Heart left ventricle (tissue), 13 donors: ENCODE results near the gene GART.

Experiments
- CTCF ChIP-seq, 12 donors: fragments of 200-600 bp; sonication (generic) in 4 of 12; IDR thresholded peaks; one replicate each; pipeline versions ENCODE4 v1.5.0 to v1.8.0; 2018 to 2022; ENCODE audit warnings: antibody characterized with exemption in 12 of 12, mild to moderate bottlenecking in 5 of 12
- POLR2A ChIP-seq, 2 donors: fragments of 450-650 bp; IDR thresholded peaks; one replicate each; pipeline ENCODE4 v1.6.1; 2017; ENCODE audit warnings: antibody characterized with exemption in 2 of 2, mild to moderate bottlenecking in 2 of 2, moderate library complexity in 2 of 2
- donor health status: ischemic (EF 13 %, LVEDD 7.1; RV severe dilation, severe dysfunction).
- donor health status: DM: no; HTN: yes; CAD: no.
- donor health status: DM: no; HTN: no; CAD: no.
- donor health status: ischemic (EF 25% LVEDD 6.9; RV normal size, moderate dysfunction).
- donor health status: ischemic (EF 25% LVEDD 5.7; RV mildly dilated, moderate dysfunction).
- donor health status: ischemic (EF 35%, LVEDD 5.7; RV mildly dilated, moderate dysfunction).
- donor health status: nonischemic (EF 11% LVEDD 7.7; RV severe dilation, severe dysfunction).
- donor health status: DM: yes; HTN: yes; CAD: no.
- donor health status: PGD.
- donor health status: ischemic (EF 29% LVEDD 5.4; RV normal size, mild dysfunction).
- donor health status: nonischemic (EF 23%, LVEDD 6.1; RV moderate dilation, normal function).

GRCh38 chr21:33510826-33511225 lies 31.1 kb downstream of the GART start:
- no peak for TF ChIP-seq CTCF (IDR thresholded peaks at IDR 0.05)
- TF ChIP-seq POLR2A (IDR thresholded peaks at IDR 0.05) = no peak
